ENCODE data around the gene SPPL3. TPM values are rescaled to one million over a fixed set of nuclear protein-coding genes. Genes with fewer than 3 reads are reported as not detected.
"Not testable (repeated sequence)": the region's sequence is repeated elsewhere in the genome, so short reads cannot be mapped to it uniquely, and the experiment has no call there.

The SPPL3 gene
- total and polyA plus RNA-seq, 4 donors: 7.4 to 12.6 (median 8.7) TPM

DNA sequence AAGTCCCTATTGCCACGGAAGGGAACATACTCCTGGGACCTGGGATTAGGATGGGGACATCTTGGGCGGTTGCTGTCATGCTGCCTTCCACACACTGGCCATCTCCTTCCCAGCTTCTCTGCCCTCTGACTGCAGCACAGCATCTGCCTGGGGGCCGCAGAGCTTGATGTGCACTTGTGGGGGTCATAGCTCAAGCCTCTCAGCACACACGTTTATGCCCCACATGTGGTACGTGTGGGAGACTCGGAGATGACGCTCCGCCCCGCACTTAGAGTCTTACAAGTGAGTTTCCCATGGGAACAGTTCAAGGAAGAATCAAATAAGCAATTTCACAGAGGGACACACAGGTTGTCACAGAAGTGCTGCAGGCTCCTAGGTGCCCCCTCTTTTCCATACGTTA is 169.9 kb downstream of the SPPL3 start:
- Histone ChIP-seq H3K4me1 (ENCODE audit: control insufficient read depth in 4 of 4, insufficient read depth in 4 of 4, low read length in 3 of 4) (peaks cover 0 to 20% (median 5%) of the 10 kb centered on the region in 4 donors), H3K4me3 (ENCODE audit: low read depth in 1 of 3, low read length in 3 of 3) (no peak overlapping the region), H3K9me3 (ENCODE audit: control insufficient read depth in 4 of 4, low read length in 3 of 4) (no peaks in the 10 kb centered on the region), H3K27me3 (ENCODE audit: control insufficient read depth in 4 of 4, insufficient read depth in 4 of 4, low read length in 3 of 4) (no peaks in the 10 kb centered on the region), H3K9ac (ENCODE audit: low read depth in 1 of 2, low read length in 2 of 2) (no peak overlapping the region), H3K36me3 (ENCODE audit: control insufficient read depth in 4 of 4, insufficient read depth in 3 of 4, low read depth in 1 of 4, low read length in 3 of 4) (peaks cover 11 to 29% (median 15%) of the 10 kb centered on the region in 4 donors), H3K27ac (ENCODE audit: low read depth in 1 of 2, low read length in 2 of 2) (no peak overlapping the region)
- TF ChIP-seq, protein P1, sequence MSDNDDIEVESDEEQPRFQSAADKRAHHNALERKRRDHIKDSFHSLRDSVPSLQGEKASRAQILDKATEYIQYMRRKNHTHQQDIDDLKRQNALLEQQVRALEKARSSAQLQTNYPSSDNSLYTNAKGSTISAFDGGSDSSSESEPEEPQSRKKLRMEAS (IDR thresholded peaks at IDR 0.05): no peak
- no peak for TF ChIP-seq TAF1 (conservative IDR thresholded peaks at IDR 0.05)
- TF ChIP-seq SP1 (IDR thresholded peaks at IDR 0.05): no peak
- no peak for DNase-seq (ENCODE audit: low spot score)
- WGBS: 96% methylated on average over 10 of the region's 10 CpGs

DNA sequence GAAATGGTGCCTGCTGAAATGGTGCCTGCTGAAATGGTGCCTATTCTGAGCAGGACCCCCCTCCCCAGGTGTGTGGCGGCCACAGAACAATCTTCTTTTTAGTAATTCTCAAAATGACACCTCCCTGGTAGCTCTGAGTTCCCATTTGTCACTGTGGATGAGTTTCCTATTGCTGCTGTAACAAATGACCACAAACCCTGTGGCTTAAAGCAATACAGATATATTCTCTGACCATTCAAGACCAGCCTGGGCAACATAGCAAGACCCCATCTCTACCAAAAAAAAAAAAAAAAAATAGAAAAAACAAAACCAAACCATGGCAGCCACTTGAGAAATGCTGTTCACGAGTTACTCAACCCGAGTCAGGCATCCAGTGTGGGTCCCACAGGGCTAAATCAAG is 170.6 kb downstream of the SPPL3 start:
- TF ChIP-seq TAF1 (conservative IDR thresholded peaks at IDR 0.05) (no peak), RXRA (IDR thresholded peaks at IDR 0.05) (no peak), EGR1 (IDR thresholded peaks at IDR 0.05; ENCODE audit: low read depth in 2 of 2) (no peak), JUND (IDR thresholded peaks at IDR 0.05) (no peak), HNF4G (IDR thresholded peaks at IDR 0.05) (no peak), RAD21 (IDR thresholded peaks at IDR 0.05) (no peak), SP1 (IDR thresholded peaks at IDR 0.05) (no peak), FOXA2 (IDR thresholded peaks at IDR 0.05) (no peak), NR2F2 (IDR thresholded peaks at IDR 0.05) (no peak)
- TF ChIP-seq, protein P1 (IDR thresholded peaks at IDR 0.05): no peak
- TF ChIP-seq, protein P2, sequence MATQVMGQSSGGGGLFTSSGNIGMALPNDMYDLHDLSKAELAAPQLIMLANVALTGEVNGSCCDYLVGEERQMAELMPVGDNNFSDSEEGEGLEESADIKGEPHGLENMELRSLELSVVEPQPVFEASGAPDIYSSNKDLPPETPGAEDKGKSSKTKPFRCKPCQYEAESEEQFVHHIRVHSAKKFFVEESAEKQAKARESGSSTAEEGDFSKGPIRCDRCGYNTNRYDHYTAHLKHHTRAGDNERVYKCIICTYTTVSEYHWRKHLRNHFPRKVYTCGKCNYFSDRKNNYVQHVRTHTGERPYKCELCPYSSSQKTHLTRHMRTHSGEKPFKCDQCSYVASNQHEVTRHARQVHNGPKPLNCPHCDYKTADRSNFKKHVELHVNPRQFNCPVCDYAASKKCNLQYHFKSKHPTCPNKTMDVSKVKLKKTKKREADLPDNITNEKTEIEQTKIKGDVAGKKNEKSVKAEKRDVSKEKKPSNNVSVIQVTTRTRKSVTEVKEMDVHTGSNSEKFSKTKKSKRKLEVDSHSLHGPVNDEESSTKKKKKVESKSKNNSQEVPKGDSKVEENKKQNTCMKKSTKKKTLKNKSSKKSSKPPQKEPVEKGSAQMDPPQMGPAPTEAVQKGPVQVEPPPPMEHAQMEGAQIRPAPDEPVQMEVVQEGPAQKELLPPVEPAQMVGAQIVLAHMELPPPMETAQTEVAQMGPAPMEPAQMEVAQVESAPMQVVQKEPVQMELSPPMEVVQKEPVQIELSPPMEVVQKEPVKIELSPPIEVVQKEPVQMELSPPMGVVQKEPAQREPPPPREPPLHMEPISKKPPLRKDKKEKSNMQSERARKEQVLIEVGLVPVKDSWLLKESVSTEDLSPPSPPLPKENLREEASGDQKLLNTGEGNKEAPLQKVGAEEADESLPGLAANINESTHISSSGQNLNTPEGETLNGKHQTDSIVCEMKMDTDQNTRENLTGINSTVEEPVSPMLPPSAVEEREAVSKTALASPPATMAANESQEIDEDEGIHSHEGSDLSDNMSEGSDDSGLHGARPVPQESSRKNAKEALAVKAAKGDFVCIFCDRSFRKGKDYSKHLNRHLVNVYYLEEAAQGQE (IDR thresholded peaks at IDR 0.05): no peak
- TF ChIP-seq, protein P3, sequence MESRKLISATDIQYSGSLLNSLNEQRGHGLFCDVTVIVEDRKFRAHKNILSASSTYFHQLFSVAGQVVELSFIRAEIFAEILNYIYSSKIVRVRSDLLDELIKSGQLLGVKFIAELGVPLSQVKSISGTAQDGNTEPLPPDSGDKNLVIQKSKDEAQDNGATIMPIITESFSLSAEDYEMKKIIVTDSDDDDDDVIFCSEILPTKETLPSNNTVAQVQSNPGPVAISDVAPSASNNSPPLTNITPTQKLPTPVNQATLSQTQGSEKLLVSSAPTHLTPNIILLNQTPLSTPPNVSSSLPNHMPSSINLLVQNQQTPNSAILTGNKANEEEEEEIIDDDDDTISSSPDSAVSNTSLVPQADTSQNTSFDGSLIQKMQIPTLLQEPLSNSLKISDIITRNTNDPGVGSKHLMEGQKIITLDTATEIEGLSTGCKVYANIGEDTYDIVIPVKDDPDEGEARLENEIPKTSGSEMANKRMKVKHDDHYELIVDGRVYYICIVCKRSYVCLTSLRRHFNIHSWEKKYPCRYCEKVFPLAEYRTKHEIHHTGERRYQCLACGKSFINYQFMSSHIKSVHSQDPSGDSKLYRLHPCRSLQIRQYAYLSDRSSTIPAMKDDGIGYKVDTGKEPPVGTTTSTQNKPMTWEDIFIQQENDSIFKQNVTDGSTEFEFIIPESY (IDR thresholded peaks at IDR 0.05): no peak
- TF ChIP-seq, protein P4, sequence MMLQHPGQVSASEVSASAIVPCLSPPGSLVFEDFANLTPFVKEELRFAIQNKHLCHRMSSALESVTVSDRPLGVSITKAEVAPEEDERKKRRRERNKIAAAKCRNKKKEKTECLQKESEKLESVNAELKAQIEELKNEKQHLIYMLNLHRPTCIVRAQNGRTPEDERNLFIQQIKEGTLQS (IDR thresholded peaks at IDR 0.05): no peak
- no peak for DNase-seq (ENCODE audit: low spot score)
- H3K4me1 ChIP-seq (ENCODE audit: control insufficient read depth in 4 of 4, insufficient read depth in 4 of 4, low read length in 3 of 4): peaks cover 0 to 22% (median 7%) of the 10 kb centered on the region in 4 donors
- H3K36me3 ChIP-seq (ENCODE audit: control insufficient read depth in 4 of 4, insufficient read depth in 3 of 4, low read depth in 1 of 4, low read length in 3 of 4): peaks cover 13 to 26% (median 14%) of the 10 kb centered on the region in 4 donors
- H3K9me3 ChIP-seq (ENCODE audit: control insufficient read depth in 4 of 4, low read length in 3 of 4): no peaks in the 10 kb centered on the region
- no peak overlapping the region for H3K27ac ChIP-seq (ENCODE audit: low read depth in 1 of 2, low read length in 2 of 2)
- H3K4me3 ChIP-seq (ENCODE audit: low read depth in 1 of 3, low read length in 3 of 3): no peak overlapping the region
- H3K27me3 ChIP-seq (ENCODE audit: control insufficient read depth in 4 of 4, insufficient read depth in 4 of 4, low read length in 3 of 4): no peaks in the 10 kb centered on the region
- H3K9ac ChIP-seq (ENCODE audit: low read depth in 1 of 2, low read length in 2 of 2): no peak overlapping the region
- 93% methylated on average over 3 of the region's 3 CpGs for WGBS

DNA sequence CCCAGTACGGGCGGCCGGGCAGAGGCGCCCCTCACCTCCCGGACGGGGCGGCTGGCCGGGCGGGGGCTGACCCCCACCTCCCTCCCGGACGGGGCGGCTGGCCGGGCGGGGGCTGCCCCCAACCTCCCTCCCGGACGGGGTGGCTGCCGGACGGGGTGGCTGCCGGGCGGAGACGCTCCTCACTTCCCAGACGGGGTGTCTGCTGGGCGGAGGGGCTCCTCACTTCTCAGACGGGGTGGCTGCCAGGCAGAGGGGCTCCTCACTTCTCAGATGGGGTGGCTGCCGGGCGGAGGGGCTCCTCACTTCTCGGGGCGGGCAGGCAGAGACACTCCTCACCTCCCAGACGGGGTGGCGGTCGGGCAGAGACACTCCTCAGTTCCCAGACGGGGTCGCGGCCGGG is 172.0 kb downstream of the SPPL3 start:
- H3K27ac ChIP-seq (ENCODE audit: low read depth in 1 of 2, low read length in 2 of 2): not testable (repeated sequence)
- peaks cover 12 to 20% (median 13%) of the 10 kb centered on the region in 4 donors for H3K36me3 ChIP-seq (ENCODE audit: control insufficient read depth in 4 of 4, insufficient read depth in 3 of 4, low read depth in 1 of 4, low read length in 3 of 4)

More for the DNA sequence above, 172.0 kb downstream of the SPPL3 start:
- WGBS: 97% methylated on average over 35 of the region's 35 CpGs
- DNase-seq (ENCODE audit: low spot score); H3K27me3 ChIP-seq (ENCODE audit: control insufficient read depth in 4 of 4, insufficient read depth in 4 of 4, low read length in 3 of 4); H3K9ac ChIP-seq (ENCODE audit: low read depth in 1 of 2, low read length in 2 of 2); H3K4me3 ChIP-seq (ENCODE audit: low read depth in 1 of 3, low read length in 3 of 3); H3K9me3 ChIP-seq (ENCODE audit: control insufficient read depth in 4 of 4, low read length in 3 of 4): not testable (repeated sequence)
- H3K4me1 ChIP-seq (ENCODE audit: control insufficient read depth in 4 of 4, insufficient read depth in 4 of 4, low read length in 3 of 4): peaks cover 1 to 19% (median 12%) of the 10 kb centered on the region in 4 donors

Measured in liver (tissue), 9 donors.